ENCODE data around the gene DPYD.

DPYD gene

DNA sequence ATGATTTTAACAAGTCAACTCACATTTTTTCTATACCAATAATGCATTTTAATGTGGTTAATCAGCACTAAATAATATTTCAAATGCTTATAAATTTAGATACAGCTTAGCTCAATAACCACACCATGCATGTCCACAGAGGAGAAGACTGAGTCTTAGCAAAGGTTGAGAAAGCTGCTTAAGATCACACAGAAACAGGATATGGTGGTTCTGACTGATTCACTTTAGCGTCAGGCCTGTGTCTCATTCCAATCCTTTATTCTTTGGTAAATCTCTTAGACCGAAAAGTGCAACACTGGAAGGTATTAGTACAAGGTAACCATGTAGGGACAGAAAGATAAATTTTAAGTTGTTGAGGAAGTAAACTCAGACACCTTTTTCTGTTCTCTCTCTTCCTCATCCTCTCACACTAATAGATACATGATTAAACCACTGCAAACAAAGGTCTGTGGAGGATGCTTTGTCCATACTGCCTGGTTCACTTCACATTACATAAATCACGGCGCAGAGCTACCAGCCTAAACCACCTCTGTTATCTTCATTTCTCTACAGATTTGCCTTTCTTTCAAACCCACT is 139.0 kb downstream of the DPYD start:
- DNase-seq: no peak

DNA sequence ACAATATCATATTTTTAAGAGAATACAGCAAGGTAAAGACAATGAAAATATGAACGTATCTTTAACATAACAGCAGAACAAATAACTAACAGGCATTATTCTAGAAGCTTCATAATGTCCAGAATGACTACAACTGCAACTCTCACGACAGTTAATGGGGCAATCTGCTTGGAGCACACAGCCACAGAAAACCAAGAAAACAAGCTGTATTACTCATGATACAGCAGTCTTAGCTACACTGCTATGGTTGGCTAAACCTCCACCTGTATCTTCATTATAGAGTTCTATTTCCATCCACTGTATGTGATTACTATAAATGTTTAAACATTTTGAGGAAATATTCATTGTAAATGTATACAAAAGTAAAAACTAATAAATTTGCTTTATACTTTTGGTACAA is 139.9 kb downstream of the DPYD start:
- DNase-seq: no peak

DNA sequence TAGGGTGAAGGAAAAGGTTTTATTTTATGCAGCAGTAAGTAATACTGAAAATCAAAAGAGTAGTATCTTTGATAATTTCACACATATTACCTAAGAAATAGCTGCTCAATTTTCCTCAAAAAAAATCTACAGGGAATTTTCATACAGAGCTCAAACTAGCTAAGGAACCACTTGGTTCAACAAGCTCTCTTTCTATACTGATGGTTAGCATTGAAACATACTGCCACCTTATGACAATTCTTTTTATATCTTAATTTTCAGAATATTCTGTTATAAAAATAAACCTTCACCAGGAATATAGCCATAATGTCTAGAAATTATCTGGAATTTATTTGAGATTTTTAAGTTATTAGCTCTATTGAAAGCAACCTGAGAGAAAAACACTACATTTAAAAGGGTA is 142.1 kb downstream of the DPYD start:
- DNase-seq: no peak

DNA sequence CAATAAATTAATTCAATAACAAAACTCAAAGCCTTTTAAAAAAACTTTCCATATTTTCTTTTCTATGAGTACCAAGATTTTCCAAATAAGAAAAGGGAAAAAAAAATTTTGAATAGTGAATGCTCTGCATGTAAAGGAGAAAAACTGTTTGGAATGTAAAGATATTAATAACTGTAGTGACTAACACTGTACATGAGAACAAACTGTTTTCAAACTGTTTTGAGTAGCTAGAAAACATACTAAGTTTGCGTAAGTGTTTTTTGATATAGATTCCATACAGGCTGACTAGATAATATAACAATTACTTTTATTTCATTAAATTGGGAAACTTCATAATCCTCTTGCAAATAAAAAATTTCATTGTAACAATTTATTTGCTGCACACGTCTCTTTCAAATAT is 150.5 kb downstream of the DPYD start:
- no peak for DNase-seq

DNA sequence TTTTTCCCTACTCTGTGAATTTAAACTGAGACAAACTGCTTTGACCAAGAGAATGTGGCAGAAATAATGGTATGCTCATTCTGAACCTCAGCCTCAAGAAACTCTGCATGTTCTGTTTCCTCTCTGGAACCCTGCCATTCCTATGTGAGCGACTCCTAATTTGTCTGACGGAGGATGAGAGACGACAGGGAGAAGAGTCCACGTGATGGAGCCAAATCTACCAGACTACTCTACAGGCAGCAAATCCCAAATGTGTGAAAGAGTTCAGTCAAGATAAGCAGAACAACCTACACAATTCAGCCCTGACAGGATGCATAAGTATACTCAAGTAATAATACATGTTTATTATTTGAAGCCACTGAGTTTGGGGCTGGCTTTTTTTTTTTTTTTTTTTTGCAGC is 153.5 kb downstream of the DPYD start:
- no peak for DNase-seq

DNA sequence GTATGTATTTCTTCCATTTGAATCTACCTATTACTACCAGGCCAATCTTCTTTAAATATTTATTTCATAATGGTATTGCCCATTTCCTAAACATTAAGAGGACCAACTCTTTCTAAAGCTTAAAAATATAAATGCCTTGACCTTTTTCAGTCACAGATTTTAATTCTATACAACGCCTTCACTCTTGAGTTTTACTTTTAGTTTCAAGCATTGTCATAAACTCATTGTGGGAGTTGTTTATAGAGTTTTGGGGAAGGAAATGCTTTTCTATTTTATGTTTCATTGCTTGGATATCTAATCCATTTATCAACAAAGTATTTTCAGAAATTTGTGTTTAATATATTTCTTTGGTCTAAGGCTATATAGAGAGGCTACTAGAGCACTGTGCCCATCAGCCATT is 155.8 kb downstream of the DPYD start:
- DNase-seq: no peak

DNA sequence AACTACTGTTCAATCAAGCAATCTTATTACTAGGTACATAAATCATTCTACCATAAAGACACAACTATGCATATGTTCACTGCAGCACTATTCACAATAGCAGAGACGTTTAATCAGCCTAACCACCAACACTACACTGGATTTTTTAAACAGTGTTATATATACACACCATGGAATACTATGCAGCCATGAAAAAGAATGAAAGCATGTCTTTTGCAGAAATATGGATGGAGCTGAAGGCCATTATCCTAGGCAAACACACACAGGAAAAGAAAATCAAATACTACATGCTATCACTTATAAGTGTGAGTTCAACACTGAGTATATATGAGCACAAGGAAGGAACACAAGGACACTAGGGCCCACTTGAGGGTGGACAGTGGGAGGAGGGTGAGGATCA is 159.2 kb downstream of the DPYD start:
- no peak for DNase-seq

DNA sequence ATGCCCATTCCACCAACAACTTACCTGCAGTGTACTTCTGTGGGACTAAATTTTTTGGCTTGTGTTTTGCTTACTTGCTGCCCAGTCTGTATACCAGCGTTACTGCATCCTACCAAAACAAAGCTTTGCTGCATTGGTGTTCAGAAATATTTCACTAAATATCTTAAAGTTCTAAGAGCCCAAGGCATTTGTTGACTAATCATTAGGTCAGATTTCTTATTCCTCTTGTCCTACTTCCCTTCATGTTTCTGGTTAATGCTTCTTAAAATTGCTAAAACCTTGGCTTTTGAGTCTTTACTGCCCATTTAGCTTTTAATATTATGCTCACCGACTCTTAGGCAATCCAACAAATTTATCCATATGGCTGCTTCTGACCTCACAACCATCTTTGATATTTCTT is 161.8 kb downstream of the DPYD start:
- no peak for DNase-seq

DNA sequence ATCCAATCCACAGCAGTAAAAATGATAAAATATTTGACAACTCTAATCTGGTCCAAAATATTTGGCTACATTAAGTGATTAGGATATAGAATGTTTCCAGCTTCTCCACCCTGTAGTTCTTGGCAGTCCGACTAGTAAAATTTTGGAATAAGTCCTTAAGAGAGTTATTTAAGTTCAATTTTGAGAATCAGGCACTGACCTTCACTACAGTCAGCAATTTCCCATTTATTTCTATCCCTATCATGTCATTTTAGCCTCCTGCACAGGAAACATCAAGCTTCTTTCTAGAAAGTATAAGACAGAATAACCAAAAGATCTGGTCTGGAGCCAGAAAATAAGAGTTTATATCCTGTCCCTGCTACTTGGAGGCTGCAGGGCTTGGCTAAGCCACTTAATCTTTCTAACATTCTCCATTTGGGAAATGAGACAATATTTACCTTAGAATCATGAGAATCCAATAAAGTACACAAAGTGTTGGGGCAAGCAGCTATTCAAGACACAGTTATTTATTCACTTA is 162.2 kb downstream of the DPYD start:
- DNase-seq: no peak

DNA sequence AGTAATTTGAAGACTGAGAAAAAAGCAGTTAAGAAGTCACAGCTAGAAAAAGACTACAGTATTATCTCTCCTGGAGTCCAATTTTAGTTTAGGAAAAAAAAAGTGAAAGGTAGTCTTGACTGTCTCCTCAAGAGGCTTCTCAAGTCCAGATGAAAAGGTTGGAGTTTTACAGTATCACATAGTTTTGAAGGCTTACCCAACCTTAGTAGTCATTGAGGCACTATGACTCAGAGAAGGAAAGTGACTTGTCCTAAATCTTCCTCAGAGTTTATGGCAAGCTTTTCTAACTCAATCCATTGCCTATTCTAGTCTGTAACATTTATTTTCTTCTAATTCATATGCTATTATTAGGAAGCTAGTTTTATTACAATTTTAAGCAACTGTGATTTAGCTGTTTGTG is 174.9 kb downstream of the DPYD start:
- no peak for DNase-seq

DNA sequence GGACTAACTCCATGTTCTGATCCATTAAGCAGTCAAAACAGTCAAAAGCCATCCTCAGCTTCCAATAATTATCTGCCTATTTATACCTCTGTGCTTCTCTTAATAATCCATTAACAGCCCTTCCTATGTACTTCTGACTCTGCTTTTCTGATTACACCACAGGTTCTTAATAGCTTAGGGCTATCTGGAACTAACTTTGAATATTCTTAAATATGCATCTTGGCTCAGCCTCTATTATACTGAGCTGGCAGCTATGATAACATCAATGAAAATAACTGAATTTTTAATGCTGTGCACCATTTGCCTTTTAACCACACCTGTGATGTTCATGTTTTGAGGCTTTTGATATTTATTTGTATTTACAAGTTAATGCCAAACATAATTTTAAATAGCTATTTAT is 175.9 kb downstream of the DPYD start:
- no peak for DNase-seq

DNA sequence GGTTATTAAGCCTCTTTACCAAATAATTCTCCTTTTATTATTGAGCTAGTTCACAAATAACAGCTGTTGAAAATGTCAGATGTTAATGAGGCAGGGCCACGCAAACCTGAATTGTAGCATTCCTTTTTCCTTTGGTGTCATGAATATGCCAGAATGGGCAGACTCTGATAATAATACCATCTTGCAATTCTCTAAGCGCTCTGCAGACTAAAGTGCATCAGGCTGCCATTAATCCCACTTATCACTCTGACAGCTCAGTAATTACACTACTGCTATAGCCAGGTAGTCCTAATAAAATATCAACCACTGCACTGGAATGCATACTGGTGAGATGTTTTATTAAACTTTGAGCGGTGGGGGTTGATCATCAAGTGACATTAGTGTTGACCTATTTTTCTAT is 177.7 kb downstream of the DPYD start:
- no peak for DNase-seq

DNA sequence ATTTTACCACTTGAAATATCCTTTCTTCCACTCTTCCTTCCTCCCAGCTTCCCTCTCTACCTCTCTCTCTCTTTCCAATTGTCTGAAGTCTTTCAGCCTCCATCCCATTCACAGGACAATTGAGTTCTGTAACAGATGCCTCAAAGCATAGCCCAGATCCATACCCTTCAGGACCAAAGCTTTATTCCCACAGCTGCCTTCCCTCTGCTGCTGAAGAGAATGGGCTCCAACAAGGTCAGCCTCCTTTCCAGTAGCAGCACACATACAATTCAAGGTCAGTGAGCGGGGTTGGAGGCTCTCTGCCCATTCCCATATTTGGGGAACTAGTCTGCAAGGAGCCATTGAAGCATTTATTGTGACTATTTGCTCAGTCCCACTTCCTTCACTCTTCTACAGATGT is 179.9 kb downstream of the DPYD start:
- no peak for DNase-seq

DNA sequence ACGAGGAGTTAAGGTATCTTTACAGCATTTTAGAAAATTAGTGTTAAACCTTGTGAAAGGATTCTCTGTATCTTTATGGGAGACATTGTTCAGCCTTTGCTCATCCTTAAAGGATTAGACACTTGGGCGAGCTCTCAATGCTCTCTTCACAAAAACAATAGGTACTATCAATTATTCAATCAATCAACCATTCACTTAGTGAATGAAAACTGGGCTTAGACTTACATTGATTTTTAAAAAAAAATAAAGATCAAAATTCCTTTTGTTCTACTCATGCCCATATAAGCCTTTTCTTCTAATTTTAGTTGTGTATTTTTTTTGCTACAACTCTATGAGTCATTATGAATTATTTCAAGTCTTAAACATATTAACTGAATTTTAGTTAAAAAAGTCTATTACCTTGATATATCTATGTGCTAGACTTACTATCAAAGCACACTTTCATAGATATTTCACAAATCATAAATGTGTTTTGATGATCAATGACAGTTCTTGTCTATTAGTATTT is 181.2 kb downstream of the DPYD start:
- no peak for DNase-seq

DNA sequence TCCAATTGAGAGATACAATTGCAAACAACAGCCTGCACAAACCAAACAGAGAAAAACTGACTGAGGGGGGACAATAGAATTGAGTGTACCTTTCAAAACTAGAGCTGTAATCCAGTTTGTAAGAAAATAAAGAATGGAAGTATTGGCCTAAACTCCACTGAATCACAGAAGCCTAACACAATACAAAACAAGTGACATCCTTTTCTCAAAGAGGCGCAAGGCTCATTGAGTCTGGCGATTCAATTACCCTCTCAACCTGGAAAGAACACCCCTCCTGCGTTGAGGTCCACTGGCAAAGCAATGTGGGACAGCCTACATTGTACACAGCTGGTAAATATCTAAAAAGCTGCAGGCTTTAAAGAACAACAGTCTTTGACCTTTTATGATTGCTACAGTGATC is 182.6 kb downstream of the DPYD start:
- DNase-seq: no peak

DNA sequence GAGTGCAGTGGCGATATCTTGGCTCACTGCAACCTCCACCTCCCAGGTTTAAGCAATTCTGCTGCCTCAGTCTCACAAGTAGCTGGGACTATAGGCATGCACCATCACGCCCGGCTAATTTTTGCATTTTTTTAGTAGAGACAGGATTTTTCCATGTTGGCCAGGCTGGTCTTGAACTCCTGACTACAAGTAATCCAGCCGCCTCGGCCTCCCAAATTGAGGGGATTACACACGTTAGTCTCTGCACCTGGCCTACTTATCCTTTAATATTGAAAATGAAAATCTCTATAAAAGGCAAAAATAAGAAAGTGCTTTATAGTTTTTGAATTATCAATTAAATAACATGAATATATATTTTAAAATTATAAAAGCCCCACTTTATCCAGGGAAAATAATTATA is 190.6 kb downstream of the DPYD start:
- no peak for DNase-seq

DNA sequence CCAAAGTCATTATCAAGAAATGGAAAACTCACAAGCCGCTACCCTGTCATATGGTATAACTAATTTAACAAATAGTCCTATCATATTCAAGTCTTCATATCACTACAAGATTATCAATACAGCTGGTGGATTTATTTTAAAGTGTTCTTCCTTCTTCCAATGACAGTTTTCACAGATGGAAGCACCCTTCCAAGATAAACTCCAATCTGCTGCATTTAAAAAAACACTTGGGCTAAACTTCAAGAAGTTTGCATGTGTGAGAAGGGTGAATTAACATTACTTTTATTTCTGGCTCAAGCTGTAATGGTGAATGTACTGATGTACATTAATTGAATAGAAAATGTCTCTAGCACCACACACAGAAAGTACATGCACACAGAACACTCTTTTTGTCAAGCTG is 192.4 kb downstream of the DPYD start:
- no peak for DNase-seq

DNA sequence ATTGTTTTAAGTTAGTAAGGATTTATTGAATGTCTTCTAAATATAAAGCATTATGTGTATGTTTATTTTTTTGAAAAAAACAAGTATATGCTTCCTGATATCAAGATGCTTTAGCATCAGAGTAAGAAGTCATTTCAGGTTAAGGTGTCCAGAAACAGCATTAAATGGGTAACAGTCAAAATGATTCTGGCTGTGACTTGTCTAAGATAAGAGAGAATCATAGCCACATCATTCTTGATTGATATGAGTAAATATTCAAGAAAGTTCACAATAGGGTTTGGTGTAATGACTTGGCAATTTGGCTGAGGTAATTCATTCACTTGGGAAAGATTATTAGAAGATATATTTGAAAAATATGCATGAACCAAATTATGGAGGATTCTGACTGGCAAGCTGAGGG is 193.8 kb downstream of the DPYD start:
- DNase-seq: no peak

DNA sequence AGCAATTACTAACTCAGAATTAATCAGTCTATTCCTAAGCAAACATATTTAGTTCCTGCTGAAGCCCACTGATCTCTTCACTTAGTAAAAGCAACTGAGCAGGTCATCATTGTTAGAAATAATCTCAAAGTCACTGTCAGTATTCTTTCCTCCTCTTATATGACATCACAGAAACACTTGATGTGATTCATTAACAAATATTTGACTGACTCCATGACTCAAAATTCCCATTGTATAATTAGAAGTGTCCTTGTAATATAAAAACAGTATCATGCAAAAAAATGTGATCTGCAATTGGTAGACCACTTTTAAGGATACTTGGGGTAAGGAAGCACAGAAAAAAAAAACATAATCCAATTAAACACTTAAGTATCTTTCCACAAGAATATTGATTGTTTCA is 194.4 kb downstream of the DPYD start:
- DNase-seq: no peak

DNA sequence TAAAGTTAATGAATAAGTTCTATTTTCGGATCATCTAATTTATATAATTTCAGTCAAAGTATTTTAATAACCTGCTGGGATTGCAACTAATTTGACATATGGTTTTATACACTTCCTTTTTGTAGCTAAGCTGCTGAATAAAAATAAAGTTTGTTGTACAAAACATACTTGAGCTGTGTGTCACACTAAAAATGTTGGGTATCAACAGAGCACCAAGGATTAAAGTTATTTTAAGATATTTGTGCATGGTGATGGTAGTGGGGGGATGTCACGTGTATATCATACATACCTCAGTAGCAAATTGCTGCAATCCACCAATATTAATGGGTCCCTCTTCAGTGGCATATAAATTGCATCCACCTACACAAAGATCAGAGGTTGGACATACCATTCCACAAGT is 199.6 kb downstream of the DPYD start:
- no peak for DNase-seq

DNA sequence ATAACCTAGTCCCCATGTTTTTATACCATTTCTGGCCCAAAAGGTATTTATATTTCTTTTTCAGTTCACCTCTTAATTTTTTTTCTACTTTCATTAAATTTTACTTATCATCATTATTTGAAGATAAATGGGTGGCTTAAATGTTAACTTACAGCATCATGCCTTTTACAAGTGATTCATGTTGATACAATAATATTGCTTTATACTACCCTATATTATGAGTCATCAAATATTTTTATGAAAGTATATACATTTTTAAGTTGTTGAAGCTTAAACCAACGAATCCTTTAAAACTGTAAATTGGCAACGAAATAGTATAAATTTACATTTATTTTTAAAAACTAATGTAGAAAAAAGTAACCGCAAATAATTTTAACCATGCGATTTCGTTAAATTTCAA is 207.9 kb downstream of the DPYD start:
- no peak for DNase-seq

DNA sequence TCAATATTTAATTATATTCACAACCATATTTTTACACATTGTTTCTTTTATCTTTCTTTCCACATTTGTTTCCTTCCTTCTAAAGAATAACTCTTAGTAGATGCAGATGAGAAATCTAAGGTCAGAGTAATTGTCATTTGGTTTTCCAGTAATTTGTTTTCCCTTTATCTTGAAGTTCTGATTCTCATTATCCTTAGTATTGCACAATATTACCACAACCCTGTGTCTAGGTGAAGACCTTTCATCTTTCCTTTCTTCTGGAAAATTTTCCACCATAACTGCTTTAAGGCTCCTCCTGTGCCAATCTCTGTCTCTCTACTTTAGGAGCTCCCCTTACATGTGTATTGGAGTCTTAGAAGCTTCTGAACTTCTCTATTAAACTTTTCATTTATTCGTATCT is 209.0 kb downstream of the DPYD start:
- no peak for DNase-seq

DNA sequence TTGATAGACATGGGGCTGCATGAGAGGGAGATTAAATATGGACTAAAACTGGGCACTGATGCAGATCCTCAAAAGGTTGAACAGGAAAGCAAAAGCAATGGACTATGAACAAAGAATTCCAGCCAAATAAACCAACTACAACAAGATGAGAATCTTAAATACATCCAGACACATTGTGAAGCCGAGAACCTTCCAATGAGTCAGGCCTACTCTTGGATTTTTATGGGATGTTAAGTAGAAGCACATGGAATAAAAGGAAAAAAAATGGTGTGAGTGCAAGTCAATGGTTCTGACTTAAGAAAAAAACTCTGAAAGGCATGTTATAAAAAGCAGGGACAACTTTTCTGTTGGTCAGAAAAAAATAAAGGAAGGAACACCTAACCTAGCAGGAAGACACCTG is 227.2 kb downstream of the DPYD start:
- DNase-seq: no peak

DNA sequence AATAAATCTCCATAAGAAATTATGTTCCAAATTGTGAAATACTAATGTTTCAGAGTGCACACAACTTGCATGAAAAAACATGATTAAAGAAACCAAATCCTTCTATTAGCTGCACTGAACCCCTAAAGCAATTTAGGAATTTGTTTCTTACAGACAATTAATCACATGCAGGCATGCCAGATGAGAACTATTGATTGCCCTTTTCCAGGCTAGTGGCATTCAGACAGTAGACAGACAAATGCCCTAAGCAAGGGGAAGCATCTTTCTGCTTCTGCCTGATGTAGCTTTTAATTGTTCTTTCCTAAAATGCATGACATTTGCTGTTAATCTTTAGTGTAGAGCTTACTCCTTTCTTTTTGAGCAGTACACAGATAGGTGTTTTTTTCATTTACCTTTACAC is 229.5 kb downstream of the DPYD start:
- DNase-seq: no peak

DNA sequence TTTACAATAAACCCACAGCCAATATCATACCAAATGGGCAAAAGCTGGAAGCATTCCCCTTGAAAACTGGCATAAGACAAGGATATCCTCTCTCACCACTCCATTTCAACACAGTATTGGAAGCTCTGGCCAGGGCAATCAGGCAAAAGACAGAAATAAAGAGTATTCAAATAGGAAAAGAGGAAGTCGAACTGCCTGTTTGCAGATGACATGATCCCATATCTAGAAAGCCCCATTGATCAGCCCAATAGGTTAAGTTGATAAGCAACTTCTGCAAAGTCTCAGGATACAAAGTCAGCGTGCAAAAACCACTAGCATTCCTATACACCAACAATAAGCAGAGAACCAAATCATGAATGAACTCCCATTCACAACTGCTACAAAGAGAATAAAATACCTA is 235.5 kb downstream of the DPYD start:
- no peak for DNase-seq

DNA sequence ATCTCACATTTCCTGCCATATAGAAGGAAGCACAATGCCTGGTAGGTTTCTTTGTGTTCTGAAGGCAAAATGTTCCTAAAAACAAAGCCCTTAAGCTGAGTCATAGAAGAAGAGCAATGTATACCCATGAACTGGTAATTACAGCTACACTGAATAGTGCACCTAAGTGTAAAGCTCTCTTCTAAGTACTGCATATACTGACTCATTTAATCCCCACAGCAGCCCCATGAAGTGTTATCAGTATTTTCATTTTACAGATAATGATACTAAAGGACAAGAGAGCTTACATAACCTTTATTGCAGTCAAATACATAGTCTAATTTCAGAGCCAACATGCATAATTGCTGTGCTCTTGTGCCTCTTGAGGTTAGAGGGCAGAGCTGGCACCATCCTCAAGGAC is 239.9 kb downstream of the DPYD start:
- DNase-seq: no peak

All from RPMI8226 (cell line).